ENCODE data around the gene HIBCH. TPM values are rescaled to one million over a fixed set of nuclear protein-coding genes. Genes with fewer than 3 reads are reported as not detected.

The HIBCH gene
- total and polyA plus RNA-seq, 9 of the 15 experiments (the other 6 are each of a cell fraction or from before 2014, with no cell fraction given), result 17.0 to 65.4 (median 28.3) TPM

DNA sequence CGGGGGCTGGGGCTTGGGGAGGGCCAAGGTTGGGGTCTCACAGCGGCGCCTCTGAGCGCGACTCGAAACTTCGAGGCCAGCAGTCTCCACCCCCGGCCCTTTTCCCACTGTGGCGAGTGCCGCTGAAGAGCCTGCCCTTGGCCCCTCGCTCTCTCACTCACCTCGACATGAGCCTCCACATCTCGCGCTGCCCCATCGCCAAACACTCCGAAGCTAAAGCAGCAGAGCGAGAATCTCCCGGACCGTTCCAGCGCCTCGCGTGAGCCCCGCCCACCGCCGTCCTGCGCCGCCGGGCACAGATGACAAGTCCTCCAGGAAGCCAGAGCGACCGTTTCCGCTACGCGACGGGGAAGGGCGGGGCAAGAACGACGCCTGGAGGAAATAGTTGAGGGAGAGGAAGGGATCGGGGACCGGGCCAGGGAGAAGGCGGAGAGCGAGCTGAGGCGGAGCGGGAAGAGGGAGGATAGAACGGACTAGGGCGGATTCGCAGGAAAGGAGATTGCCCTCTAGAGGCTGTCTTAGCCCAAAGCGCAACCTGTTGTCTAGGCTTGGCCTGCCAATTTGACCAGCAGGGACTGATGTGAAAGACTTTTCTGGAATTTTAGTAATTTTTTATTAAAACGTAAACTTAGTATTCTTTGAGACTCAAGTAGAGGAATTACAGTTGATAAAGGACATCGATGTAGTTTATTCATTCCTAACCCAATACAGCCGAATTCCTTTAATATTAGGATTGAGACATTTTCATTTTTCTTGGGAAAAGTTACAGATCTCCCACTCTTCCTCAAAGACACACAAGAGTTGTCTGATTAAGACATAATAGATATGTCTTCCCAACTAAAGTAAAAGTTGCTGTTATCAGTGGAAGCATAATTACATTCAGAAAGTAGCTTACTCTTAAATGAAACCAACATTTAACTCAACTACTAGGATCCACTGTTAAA lies at the start of gene HIBCH (continued):
- TF ChIP-seq PHTF2 (CRISPR knock-in tag; IDR thresholded peaks at IDR 0.05) (no peak), RB1 (IDR thresholded peaks at IDR 0.05; ENCODE audit: low read depth) (peak; percentile 32; the same call in 1 of the 2 replicates), SETDB1 (IDR thresholded peaks at IDR 0.05; ENCODE audit: low read length) (no peak), CBFB (CRISPR knock-in tag; IDR thresholded peaks at IDR 0.05) (no peak), BRCA1 (IDR thresholded peaks at IDR 0.05) (no peak), BRCA1 (CRISPR knock-in tag; IDR thresholded peaks at IDR 0.05) (no peak), ZNF717 (CRISPR knock-in tag; IDR thresholded peaks at IDR 0.05) (no peak), ZZZ3 (IDR thresholded peaks at IDR 0.05) (no peak), IRF2 (CRISPR knock-in tag; IDR thresholded peaks at IDR 0.05) (no peak), TRIM24 (IDR thresholded peaks at IDR 0.05) (peak in 1 of 2 experiments; percentile 72; a peak in 1 of 4 replicates), SAFB (IDR thresholded peaks at IDR 0.05; ENCODE audit: borderline replicate concordance, low read depth, low read length) (no peak), MAFK (IDR thresholded peaks at IDR 0.05; ENCODE audit: low read length) (no peak), RAD21 (CRISPR knock-in tag; conservative IDR thresholded peaks at IDR 0.05 in 1 of 2, IDR thresholded peaks at IDR 0.05 in 1 of 2) (peak; percentile 9 to 31; a peak in 1 of 4 replicates), CREM (IDR thresholded peaks at IDR 0.05; ENCODE audit: low read depth) (peak; percentile 91), ZNF77 (CRISPR knock-in tag; IDR thresholded peaks at IDR 0.05) (no peak), CC2D1A (IDR thresholded peaks at IDR 0.05) (peak; percentile 94), ARID2 (IDR thresholded peaks at IDR 0.05) (no peak)
- TF ChIP-seq, protein P1, sequence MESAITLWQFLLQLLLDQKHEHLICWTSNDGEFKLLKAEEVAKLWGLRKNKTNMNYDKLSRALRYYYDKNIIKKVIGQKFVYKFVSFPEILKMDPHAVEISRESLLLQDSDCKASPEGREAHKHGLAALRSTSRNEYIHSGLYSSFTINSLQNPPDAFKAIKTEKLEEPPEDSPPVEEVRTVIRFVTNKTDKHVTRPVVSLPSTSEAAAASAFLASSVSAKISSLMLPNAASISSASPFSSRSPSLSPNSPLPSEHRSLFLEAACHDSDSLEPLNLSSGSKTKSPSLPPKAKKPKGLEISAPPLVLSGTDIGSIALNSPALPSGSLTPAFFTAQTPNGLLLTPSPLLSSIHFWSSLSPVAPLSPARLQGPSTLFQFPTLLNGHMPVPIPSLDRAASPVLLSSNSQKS (CRISPR knock-in tag; IDR thresholded peaks at IDR 0.05), result no peak
- TF ChIP-seq, protein P2, sequence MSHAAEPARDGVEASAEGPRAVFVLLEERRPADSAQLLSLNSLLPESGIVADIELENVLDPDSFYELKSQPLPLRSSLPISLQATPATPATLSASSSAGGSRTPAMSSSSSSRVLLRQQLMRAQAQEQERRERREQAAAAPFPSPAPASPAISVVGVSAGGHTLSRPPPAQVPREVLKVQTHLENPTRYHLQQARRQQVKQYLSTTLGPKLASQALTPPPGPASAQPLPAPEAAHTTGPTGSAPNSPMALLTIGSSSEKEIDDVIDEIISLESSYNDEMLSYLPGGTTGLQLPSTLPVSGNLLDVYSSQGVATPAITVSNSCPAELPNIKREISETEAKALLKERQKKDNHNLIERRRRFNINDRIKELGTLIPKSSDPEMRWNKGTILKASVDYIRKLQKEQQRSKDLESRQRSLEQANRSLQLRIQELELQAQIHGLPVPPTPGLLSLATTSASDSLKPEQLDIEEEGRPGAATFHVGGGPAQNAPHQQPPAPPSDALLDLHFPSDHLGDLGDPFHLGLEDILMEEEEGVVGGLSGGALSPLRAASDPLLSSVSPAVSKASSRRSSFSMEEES (CRISPR knock-in tag; IDR thresholded peaks at IDR 0.05), result no peak
- TF ChIP-seq, protein P3, sequence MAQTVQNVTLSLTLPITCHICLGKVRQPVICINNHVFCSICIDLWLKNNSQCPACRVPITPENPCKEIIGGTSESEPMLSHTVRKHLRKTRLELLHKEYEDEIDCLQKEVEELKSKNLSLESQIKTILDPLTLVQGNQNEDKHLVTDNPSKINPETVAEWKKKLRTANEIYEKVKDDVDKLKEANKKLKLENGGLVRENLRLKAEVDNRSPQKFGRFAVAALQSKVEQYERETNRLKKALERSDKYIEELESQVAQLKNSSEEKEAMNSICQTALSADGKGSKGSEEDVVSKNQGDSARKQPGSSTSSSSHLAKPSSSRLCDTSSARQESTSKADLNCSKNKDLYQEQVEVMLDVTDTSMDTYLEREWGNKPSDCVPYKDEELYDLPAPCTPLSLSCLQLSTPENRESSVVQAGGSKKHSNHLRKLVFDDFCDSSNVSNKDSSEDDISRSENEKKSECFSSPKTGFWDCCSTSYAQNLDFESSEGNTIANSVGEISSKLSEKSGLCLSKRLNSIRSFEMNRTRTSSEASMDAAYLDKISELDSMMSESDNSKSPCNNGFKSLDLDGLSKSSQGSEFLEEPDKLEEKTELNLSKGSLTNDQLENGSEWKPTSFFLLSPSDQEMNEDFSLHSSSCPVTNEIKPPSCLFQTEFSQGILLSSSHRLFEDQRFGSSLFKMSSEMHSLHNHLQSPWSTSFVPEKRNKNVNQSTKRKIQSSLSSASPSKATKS (CRISPR knock-in tag; IDR thresholded peaks at IDR 0.05), result no peak
- TF ChIP-seq, protein P4, sequence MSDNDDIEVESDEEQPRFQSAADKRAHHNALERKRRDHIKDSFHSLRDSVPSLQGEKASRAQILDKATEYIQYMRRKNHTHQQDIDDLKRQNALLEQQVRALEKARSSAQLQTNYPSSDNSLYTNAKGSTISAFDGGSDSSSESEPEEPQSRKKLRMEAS (CRISPR knock-in tag; IDR thresholded peaks at IDR 0.05), result peak; percentile 47
- TF ChIP-seq, protein P5, sequence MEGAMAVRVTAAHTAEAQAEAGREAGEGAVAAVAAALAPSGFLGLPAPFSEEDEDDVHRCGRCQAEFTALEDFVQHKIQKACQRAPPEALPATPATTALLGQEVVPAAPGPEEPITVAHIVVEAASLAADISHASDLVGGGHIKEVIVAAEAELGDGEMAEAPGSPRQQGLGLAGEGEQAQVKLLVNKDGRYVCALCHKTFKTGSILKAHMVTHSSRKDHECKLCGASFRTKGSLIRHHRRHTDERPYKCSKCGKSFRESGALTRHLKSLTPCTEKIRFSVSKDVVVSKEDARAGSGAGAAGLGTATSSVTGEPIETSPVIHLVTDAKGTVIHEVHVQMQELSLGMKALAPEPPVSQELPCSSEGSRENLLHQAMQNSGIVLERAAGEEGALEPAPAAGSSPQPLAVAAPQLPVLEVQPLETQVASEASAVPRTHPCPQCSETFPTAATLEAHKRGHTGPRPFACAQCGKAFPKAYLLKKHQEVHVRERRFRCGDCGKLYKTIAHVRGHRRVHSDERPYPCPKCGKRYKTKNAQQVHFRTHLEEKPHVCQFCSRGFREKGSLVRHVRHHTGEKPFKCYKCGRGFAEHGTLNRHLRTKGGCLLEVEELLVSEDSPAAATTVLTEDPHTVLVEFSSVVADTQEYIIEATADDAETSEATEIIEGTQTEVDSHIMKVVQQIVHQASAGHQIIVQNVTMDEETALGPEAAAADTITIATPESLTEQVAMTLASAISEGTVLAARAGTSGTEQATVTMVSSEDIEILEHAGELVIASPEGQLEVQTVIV (CRISPR knock-in tag; IDR thresholded peaks at IDR 0.05; ENCODE audit: borderline replicate concordance), result no peak

All from K562 (cell line).